Vagina (tissue), 2 donors: Measurements from ENCODE around the gene RYR2.

Experiments
- CTCF ChIP-seq, 3 experiments: fragments of 450-650 bp in 2 of 3; fragments of 200-600 bp in 1 of 3; sonication (generic) in 1 of 3; IDR thresholded peaks; one replicate each; pipeline ENCODE4 v1.5.1; 2017 to 2019; ENCODE audit warnings: antibody characterized with exemption in 3 of 3, mild to moderate bottlenecking in 2 of 3, moderate library complexity in 2 of 3
- POLR2AphosphoS5 ChIP-seq, 2 donors: sonication (generic); formaldehyde crosslinking; IDR thresholded peaks; one replicate each; pipeline ENCODE4 v1.9.0; 2017; ENCODE audit warnings: antibody characterized with exemption in 2 of 2, mild to moderate bottlenecking in 2 of 2, low read depth in 1 of 2; ENCODE audit not compliant: insufficient read depth in 1 of 2

- TF ChIP-seq CTCF (IDR thresholded peaks at IDR 0.05): no peak
- TF ChIP-seq POLR2AphosphoS5 (IDR thresholded peaks at IDR 0.05; ENCODE audit: insufficient read depth in 1 of 2, low read depth in 1 of 2): no peak
Observed at GRCh38 chr1:237226177-237226944, 184.4 kb downstream of the RYR2 start.
